ENCODE data around the gene DDR2. TPM values are rescaled to one million over a fixed set of nuclear protein-coding genes. Genes with fewer than 3 reads are reported as not detected.
"Not testable (repeated sequence)": the region's sequence is repeated elsewhere in the genome, so short reads cannot be mapped to it uniquely, and the experiment has no call there.

Gene DDR2
- total RNA-seq = under 1 TPM; 0.19 to 0.36 TPM

DNA sequence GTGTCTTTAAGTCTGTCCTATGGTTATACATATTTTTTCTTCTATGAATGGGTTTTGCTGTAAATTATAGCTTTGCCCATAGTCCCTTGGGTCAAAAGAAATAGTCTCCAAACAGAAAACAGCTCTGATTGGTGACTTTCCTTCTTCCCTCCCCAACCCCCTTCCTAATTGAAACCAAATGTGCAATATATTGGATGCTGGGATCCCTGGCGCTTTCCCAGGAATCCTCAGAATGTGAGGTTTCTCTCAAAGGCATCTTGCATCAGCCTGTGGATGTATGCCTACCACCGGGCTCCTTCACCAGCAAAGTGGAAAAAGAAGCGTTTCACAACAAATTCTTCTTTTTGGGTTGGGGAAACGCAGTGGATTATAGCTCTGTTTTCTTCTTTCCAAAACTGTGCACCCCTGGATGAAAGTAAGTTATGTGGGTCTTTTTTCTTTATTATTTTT lies at the start of gene DDR2:
TSS of gene DDR2 (plus strand) at position 248 of the 450 bp plus-strand sequence. CDS start 86,600 bp downstream, outside the sequence.
- Mint-ChIP-seq H3K27ac (no peak within 1 kb of the TSS), H3K27me3 (peaks cover 2% of the 10 kb centered on the region)
- POLR2A ChIA-PET = no interaction called here

DNA sequence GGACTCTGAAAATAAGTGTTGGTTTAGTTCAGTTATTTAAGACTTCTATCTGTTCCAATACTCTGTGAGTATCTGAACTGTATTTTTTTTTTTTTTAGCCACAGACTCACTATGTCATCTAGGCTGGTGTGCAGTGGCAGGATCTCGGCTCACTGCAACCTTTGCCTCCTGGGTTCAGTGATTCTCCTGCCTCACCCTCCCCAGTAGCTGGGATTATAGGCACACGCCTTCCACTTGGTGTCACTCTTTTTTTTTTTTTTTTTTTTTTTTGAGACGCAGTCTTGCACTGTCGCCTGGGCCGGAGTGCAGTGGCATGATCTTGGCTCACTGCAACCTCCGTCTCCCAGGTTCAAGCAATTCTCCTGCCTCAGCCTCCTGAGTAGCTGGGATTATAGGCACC lies 49.4 kb upstream of the DDR2 start:
- H3K4me1 Mint-ChIP-seq (ENCODE audit: low read depth); DNase-seq; intact Hi-C loops (cut with micrococcal nuclease); H3K27me3 Mint-ChIP-seq; H3K27ac Mint-ChIP-seq; CTCF ChIA-PET; POLR2A ChIA-PET; H3K9me3 Mint-ChIP-seq; H3K4me3 Mint-ChIP-seq: not testable (repeated sequence)
- H3K36me3 Mint-ChIP-seq = peaks cover 20% of the 10 kb centered on the region

More for the DNA sequence above, at the start of gene DDR2:
- CTCF ChIA-PET = interaction anchor here (1.0 kb wide), 1 partner anchor 576 kb away, joined by 3 read pairs; no protein-coding TSS in a partner anchor
- Mint-ChIP-seq H3K4me3 (no peak within 1 kb of the TSS), H3K9me3 (no peaks in the 10 kb centered on the region), H3K4me1 (ENCODE audit: low read depth) (no peaks in the 10 kb centered on the region), H3K36me3 (no peaks in the 10 kb centered on the region)
- intact Hi-C loops (cut with micrococcal nuclease) = no loop called here
- DNase-seq = no peak

DNA sequence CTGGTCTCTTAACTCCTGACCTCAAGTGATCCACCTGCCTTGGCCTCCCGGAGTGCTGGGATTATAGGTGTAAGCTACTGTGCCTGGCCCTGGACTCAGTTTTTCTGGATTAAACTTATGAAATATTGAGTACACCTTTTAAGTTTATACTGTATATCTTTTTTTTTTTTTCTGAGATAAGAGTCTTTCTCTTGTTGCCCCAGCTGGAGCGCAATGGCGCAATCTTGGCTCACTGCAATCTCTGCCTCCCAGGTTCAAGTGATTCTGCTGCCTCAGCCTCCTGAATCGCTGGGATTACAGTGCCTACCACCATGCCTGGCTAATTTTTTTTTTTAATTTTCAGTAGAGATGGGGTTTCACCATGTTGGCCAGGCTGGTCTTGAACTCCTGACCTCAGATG lies 47.2 kb upstream of the DDR2 start:
- intact Hi-C loops (cut with micrococcal nuclease); H3K4me3 Mint-ChIP-seq; H3K27ac Mint-ChIP-seq; POLR2A ChIA-PET; CTCF ChIA-PET; H3K4me1 Mint-ChIP-seq (ENCODE audit: low read depth); DNase-seq; H3K9me3 Mint-ChIP-seq; H3K27me3 Mint-ChIP-seq: not testable (repeated sequence)
- H3K36me3 Mint-ChIP-seq = peaks cover 25% of the 10 kb centered on the region

DNA sequence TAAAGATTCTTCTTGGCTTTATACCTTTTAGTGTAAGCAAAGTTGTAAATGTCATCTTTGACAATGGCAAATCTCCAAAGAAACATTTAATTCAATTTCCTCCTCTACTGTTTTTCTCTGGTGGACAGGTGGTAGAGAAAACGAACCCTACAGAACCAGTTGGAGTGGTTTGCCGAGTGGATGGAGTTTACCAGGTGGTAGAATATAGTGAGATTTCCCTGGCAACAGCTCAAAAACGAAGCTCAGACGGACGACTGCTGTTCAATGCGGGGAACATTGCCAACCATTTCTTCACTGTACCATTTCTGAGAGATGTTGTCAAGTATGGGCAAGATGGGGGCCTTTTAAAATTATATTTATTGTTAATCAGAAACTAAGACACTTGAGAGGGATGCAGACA lies 44.9 kb upstream of the DDR2 start:
- intact Hi-C loops (cut with micrococcal nuclease) = no loop called here
- H3K36me3 Mint-ChIP-seq = peaks cover 23% of the 10 kb centered on the region
- POLR2A ChIA-PET = no interaction called here

DNA sequence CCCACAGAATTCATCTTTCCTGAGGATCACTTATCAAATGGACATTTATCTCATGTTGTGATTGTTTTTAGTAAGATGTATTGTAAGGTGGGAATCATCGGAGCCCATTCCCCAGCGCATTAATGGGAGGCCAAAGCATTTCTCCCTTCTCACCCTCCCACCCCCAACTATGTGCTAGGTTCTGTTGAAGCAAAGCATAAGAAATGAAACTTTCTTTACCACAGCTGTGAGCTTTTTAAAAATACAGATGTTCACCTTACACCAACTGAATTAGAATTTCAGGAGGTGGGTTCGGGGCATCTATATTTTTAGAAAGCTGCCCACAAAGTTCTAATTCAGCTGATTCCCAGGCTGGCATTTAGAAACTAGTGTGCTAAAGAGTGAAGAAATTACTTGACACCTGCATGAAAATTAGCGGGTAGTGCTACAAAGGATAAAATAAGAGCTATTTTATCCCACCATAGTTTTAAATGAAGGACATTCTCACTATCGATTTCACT lies 44.5 kb upstream of the DDR2 start:
- H3K4me1 Mint-ChIP-seq (ENCODE audit: low read depth) = no peaks in the 10 kb centered on the region
- ChIA-PET CTCF (no interaction called here), POLR2A (no interaction called here)
- H3K27ac Mint-ChIP-seq = no peak overlapping the region
- no peak overlapping the region for H3K4me3 Mint-ChIP-seq
- no peak for DNase-seq
- H3K27me3 Mint-ChIP-seq = no peaks in the 10 kb centered on the region
- H3K9me3 Mint-ChIP-seq = no peaks in the 10 kb centered on the region
- intact Hi-C loops (cut with micrococcal nuclease) = no loop called here
- peaks cover 27% of the 10 kb centered on the region for H3K36me3 Mint-ChIP-seq

More for the DNA sequence above, 44.9 kb upstream of the DDR2 start:
- DNase-seq = no peak
- Mint-ChIP-seq H3K27me3 (no peaks in the 10 kb centered on the region), H3K27ac (no peak overlapping the region), H3K4me1 (ENCODE audit: low read depth) (no peaks in the 10 kb centered on the region), H3K9me3 (no peaks in the 10 kb centered on the region), H3K4me3 (no peak overlapping the region)
- CTCF ChIA-PET = no interaction called here

DNA sequence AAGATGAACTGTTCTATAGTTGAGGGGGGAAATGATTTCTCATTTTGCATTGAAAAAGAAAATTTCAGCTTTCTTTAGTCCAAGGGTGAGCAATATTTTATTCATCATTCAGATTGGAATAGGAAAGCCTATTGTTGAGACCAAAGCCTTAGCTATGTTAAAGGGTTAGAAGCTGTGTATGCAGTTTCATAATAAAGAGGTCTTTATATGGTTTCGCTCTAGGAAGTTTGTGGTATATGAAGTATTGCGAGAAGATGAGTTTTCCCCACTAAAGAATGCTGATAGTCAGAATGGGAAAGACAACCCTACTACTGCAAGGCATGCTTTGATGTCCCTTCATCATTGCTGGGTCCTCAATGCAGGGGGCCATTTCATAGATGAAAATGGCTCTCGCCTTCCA lies 42.2 kb upstream of the DDR2 start:
- ChIA-PET CTCF (interaction anchor here (0.7 kb wide), 2 partner anchors 9 to 74 kb away, joined by 3 read pairs; no protein-coding TSS in a partner anchor), POLR2A (no interaction called here)
- no peaks in the 10 kb centered on the region for H3K27me3 Mint-ChIP-seq
- peaks cover 34% of the 10 kb centered on the region for H3K36me3 Mint-ChIP-seq
- H3K4me3 Mint-ChIP-seq = no peak overlapping the region
- no peaks in the 10 kb centered on the region for H3K9me3 Mint-ChIP-seq
- H3K27ac Mint-ChIP-seq = no peak overlapping the region
- intact Hi-C loops (cut with micrococcal nuclease) = no loop called here
- H3K4me1 Mint-ChIP-seq (ENCODE audit: low read depth) = no peaks in the 10 kb centered on the region
- no peak for DNase-seq

DNA sequence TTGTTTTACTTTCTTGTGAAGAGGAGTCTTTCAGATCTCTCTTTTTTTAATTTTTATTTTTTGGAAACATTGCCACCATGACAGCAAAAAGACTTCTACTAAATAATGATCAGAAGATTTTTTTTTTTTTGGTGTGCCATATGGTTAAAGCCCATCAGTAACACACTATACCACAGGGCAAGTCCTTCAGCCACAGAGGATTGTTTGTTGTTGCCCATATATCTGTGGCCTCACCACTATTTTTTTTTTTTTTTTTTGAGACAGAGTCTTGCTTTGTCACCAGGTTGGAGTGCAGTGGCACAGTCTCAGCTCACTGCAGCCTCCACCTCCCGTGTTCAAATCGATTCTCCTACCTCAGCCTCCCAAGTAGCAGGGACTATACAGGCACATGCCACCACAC lies 41.6 kb upstream of the DDR2 start:
- DNase-seq = no peak
- Mint-ChIP-seq H3K9me3 (no peaks in the 10 kb centered on the region), H3K4me3 (no peak overlapping the region), H3K27ac (no peak overlapping the region), H3K27me3 (no peaks in the 10 kb centered on the region), H3K36me3 (peaks cover 32% of the 10 kb centered on the region), H3K4me1 (ENCODE audit: low read depth) (no peaks in the 10 kb centered on the region)
- CTCF ChIA-PET = no interaction called here
- intact Hi-C loops (cut with micrococcal nuclease) = no loop called here
- POLR2A ChIA-PET = no interaction called here

DNA sequence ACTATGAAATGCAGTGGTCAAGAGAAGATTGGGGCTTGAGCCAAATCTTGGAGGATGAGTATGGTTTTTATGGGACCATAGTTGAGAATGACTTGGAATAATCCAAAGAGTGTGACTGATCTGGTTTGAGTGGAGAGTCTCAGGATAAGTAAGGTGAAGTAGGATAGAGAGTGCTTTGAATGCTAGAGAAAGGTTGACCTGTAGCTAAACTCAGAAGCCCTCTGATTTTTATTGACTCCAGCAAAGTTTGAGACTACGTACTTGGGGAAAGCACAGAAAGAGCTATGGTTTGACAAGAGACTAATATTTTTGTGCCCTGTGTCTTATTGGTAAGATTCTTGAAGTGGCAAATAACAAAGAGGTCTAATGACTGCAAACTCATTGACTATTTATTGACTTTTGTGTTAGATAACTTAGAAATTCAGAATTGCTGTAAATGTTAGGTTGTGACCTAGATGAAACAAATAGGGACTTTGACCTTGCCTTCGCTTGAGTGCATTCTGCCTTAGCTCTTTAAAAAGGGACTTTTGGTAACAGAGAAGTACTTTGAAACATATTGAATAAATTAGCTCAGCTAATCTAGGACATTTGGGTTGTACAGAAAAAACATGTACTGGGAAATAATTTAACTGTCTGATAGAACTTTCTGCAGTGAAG lies 35.6 kb upstream of the DDR2 start:
- DNase-seq = no peak
- ChIA-PET CTCF (interaction anchor here (0.9 kb wide), 1 partner anchor 17 kb away, joined by 9 read pairs; no protein-coding TSS in a partner anchor), POLR2A (no interaction called here)
- Mint-ChIP-seq H3K36me3 (peaks cover 47% of the 10 kb centered on the region), H3K9me3 (no peaks in the 10 kb centered on the region), H3K4me1 (ENCODE audit: low read depth) (no peaks in the 10 kb centered on the region), H3K27me3 (no peaks in the 10 kb centered on the region), H3K27ac (no peak overlapping the region), H3K4me3 (no peak overlapping the region)
- intact Hi-C loops (cut with micrococcal nuclease) = no loop called here

DNA sequence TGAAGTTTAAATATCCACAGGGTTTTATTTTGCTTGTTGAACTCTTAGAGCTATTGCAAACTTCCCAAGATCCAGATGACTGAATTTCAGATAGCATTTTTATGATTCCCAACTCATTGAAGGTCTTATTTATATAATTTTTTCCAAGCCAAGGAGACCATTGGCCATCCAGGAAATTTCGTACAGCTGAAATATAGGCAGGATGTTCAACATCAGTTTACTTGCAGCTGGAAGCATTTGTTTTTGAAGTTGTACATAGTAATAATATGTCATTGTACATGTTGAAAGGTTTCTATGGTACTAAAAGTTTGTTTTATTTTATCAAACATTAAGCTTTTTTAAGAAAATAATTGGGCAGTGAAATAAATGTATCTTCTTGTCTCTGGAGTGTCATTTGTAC lies 32.8 kb upstream of the DDR2 start:
- no peak for DNase-seq
- no peak overlapping the region for H3K27ac Mint-ChIP-seq
- peaks cover 44% of the 10 kb centered on the region for H3K36me3 Mint-ChIP-seq
- POLR2A ChIA-PET = no interaction called here
- H3K4me3 Mint-ChIP-seq = no peak overlapping the region
- CTCF ChIA-PET = interaction anchor here (0.6 to 1.9 kb wide), 2 partner anchors 14 to 59 kb away, joined by 3 to 6 read pairs; no protein-coding TSS in a partner anchor
- H3K27me3 Mint-ChIP-seq = no peaks in the 10 kb centered on the region
- H3K4me1 Mint-ChIP-seq (ENCODE audit: low read depth) = no peaks in the 10 kb centered on the region
- H3K9me3 Mint-ChIP-seq = no peaks in the 10 kb centered on the region
- intact Hi-C loops (cut with micrococcal nuclease) = no loop called here

DNA sequence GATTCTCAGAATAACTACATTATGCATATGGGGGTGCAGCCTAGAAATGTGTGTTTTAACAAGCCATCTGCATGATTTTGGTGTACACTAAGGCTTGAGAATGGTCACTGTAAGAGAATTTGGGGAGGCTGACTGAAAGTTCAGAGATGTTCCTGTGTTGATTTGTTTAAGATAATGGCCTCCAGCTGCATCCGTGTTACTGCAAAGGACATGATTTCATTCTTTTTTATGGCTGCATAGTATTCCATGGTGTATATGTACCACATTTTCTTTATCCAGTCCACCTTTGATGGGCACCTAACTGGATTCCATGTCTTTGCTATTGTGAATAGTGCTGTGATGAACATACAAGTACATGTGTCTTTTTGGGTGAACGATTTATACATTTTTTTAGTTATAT lies 29.1 kb upstream of the DDR2 start:
- intact Hi-C loops (cut with micrococcal nuclease); H3K4me3 Mint-ChIP-seq; POLR2A ChIA-PET; H3K9me3 Mint-ChIP-seq; H3K27ac Mint-ChIP-seq; DNase-seq; CTCF ChIA-PET; H3K27me3 Mint-ChIP-seq; H3K4me1 Mint-ChIP-seq (ENCODE audit: low read depth): not testable (repeated sequence)
- peaks cover 36% of the 10 kb centered on the region for H3K36me3 Mint-ChIP-seq

DNA sequence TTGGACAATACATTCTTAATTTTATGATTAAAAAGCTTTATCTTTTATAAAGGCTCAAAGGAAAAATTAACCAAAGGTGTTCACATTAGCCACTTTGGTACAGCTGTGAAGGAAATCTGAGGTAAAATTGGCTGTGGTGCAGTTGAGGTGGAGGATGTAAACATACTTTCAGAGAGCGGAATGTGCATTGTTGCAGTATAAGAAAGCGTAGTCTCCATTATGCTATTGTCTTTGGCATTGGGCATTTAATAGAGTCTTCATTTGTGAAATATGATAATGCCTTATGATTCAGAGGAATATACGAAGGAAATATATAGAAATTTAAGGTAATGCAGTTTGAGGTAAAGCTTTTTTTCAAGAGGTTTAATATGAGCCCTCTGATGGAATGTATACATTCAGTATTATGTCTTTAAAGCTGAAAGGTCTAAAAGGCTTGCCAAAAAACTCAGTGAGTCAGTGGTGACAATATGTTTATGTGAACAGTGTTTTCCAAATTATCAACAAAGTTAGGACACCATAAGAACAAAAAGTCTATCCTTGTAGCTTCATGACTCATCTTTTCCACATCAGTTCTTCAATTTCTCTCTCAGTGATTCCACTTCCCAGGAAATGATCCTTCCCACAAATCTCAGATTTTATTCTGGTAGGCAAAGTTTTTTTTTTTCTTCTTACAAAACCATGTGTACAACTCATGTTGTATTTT lies 26.9 kb upstream of the DDR2 start:
- POLR2A ChIA-PET = no interaction called here
- H3K27ac Mint-ChIP-seq = no peak overlapping the region

DNA sequence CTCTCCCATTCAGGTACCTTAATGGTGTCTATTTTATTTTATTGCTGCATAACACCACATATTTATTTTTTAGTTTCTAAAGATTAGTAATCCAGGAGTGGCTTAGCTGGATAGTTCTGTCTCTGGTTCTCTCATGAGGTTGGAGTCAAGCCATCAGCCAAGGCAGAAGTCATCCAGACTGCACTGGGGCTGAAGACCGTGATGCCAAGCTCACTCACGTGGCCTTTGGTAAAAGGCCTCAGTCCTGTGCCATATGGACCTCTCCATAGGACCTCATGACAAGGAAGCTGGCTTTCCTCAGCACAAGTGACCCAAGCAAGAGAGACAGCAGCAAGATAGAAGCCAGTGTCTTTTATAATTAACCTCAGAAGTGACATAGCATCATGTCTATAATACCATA lies 23.0 kb upstream of the DDR2 start:
- Mint-ChIP-seq H3K4me1 (ENCODE audit: low read depth) (no peaks in the 10 kb centered on the region), H3K36me3 (peaks cover 2% of the 10 kb centered on the region), H3K9me3 (no peaks in the 10 kb centered on the region), H3K27ac (no peak overlapping the region), H3K27me3 (no peaks in the 10 kb centered on the region), H3K4me3 (no peak overlapping the region)
- DNase-seq = no peak
- ChIA-PET CTCF (no interaction called here), POLR2A (no interaction called here)
- intact Hi-C loops (cut with micrococcal nuclease) = no loop called here

More for the DNA sequence above, 26.9 kb upstream of the DDR2 start:
- Mint-ChIP-seq H3K27me3 (no peaks in the 10 kb centered on the region), H3K36me3 (peaks cover 25% of the 10 kb centered on the region), H3K9me3 (no peaks in the 10 kb centered on the region), H3K4me1 (ENCODE audit: low read depth) (no peaks in the 10 kb centered on the region), H3K4me3 (no peak overlapping the region)
- DNase-seq = no peak
- intact Hi-C loops (cut with micrococcal nuclease) = no loop called here
- CTCF ChIA-PET = interaction anchor here (1.0 kb wide), 1 partner anchor 8 kb away, joined by 4 read pairs; no protein-coding TSS in a partner anchor

Measured in activated CD4-positive, alpha-beta memory T cell treated with anti-CD3 and anti-CD28 coated beads for 36 hours (primary cell).